Stimulated activated CD4-positive, alpha-beta T cell treated with anti-CD3 and anti-CD28 coated beads, Interleukin-15, amount 100 ng/mL, for 1 hour (primary cell): ENCODE measurements around the gene KLHDC3.

ENCODE experiments used
- DNase-seq, 2 donors: peaks; one replicate each; pipeline ENCODE4 v3.0.0-alpha.2; 2020; ENCODE audit warnings: low read depth in 1 of 2, low spot score in 1 of 2

KLHDC3 gene

DNA sequence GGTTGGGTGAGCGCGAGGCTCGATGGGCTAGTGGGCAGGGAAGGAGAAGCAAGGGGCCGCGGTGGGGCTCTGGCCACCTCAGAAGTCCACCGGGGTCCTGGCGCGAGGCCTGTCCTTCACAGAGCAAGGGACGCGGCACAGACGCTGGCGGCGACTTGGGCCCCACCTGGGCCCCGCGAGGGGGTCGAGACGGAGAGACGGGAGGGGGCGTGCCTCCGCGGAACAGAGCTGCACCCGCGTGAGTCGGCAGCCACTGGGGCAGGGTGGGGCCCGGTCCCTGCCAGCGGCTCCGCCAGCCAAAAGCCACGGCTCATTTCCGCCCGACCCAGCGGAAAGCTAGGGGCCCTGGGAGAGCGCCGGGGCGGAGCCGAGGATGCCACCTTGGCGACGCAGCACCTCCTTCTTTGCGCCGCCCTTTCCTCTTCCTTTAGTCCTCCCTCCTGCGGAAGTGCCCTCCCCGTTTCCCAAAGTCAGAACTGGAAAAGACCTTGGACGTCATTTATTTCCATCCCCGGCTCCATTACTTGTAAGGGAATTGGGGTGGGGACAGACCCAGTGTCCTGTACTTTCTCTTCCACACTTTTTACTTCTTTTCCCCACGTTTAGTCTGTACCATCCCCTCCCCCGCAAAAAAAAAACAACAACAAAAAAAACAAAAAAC is 39.6 kb downstream of the KLHDC3 start, which contains the start of gene CUL7:
CUL7 (minus strand) TSS at position 307 of the 661 bp plus-strand sequence. CDS start 1,063 bp downstream, outside the sequence.
- DNase-seq = peak; percentile 78 to 85

DNA sequence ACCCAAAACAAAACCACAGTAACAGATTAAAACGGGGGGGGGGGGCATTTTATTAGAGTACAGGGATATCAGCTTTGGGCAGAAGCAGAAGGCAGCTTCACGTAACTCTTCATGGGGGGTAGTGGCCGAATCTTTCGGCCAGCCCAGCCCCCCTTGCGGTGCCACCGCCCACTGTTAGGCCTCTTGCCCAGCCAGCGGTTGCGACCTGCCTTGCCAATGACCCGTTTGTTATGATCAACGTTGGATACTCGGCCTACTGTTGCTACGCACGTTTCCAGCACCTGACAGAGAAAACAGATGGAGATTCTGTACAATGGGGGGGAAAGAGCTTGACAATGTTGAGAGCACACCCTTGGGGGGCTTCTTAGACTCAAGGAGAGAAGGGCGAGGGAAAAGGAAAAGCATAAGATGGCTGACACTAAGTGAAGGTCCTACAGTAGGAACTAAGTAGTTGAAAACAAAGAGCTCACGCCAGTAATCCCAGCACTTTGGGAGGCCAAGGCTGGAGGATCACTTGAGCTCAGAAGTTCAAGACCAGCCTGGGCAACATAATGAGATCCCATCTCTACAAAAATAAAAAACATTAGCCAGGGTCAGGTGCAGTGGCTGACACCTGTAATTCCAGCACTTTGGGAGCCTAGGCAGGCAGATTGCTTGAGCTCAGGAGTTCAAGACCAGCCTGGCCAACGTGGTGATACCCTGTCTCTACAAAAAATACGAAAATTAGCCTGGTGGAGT is 40.3 kb downstream of the KLHDC3 start:
- no peak for DNase-seq

DNA sequence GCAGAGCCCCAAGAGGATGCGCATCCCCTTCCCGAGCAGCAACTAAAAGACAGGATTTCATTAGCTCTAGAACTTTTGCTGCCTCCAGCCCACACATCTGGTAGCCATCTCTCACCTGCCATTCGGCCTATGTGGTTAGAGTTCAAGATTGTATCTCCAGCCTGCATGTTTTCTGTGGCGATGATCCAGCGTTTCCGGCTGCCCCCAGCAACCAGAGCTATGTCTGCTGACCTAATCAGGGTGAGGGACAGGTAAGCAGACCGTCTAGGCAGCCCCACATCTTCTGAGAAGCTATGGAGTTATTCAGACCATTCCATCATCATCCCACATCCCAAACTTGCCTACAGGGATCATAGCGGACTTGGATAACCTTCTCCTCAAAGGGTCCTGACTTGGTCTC is 41.9 kb downstream of the KLHDC3 start:
- DNase-seq = no peak

DNA sequence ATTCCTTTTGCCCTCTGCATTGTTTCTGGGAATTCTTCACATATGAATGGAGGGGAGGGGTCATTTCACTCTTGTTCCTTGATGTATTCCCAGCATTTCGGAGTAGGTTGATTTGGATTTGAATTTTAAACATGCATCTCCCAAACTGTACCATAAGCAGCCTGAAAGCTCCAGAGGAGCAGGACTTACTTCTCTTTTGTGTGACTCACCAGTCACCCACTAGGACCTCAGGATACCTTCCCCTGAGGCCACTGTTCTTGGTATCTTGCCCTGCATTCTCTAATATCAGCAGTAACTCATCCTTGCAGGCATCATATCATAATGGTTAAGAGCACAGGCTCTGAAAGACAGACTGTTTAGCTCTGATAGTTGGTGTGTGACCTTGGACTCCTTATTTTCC is 44.5 kb downstream of the KLHDC3 start:
- DNase-seq = no peak

DNA sequence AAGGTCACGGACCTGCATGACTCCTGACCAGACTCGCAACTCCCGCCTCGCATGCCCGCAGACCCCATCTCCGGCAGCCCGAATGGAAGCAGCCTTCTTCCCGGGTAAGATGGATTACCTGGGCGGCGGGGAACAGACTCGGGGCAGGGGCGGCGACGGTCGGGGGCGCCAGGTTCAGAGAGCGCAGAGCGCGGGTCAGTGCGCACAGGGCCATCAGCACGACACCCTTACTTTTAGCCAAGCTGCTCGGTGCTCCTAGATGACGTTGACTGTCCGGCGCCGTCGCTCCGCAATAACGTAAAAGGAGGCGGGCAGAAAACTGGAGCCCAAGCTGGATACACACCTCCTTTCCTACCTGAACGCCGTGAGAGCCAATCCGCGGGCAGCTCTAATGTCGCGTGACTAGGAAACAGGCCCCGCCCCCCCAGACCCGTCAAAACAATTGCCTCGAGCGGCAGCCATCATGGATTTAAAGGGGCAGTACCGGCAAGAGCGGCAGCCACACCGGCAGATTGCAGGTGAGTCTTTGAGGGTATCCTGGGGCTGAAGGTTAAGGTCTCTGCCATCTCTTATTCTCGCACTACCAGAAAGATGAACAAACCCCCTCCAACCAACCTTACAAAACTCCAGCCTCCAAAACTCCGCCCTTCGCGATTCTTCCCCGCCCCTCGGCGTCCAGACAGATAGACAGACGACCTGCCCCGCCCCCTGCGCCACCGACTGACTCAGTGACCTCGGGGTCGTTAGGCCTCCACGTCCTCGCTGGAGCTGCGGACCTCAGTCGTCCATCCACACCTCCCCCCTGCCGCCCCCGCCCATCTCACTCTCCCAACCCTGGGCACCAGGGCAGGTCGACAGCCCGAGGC is 45.4 kb downstream of the KLHDC3 start, which contains the start of the genes KLC4 and MRPL2:
KLC4 (plus strand) TSS at position 464 of the 866 bp plus-strand sequence. CDS start 1,705 bp downstream, outside the sequence.
MRPL2 (minus strand) TSS at position 267 of the 866 bp plus-strand sequence; CDS start at position 214, 53 bp downstream.
- DNase-seq = peak; percentile 90 to 93

DNA sequence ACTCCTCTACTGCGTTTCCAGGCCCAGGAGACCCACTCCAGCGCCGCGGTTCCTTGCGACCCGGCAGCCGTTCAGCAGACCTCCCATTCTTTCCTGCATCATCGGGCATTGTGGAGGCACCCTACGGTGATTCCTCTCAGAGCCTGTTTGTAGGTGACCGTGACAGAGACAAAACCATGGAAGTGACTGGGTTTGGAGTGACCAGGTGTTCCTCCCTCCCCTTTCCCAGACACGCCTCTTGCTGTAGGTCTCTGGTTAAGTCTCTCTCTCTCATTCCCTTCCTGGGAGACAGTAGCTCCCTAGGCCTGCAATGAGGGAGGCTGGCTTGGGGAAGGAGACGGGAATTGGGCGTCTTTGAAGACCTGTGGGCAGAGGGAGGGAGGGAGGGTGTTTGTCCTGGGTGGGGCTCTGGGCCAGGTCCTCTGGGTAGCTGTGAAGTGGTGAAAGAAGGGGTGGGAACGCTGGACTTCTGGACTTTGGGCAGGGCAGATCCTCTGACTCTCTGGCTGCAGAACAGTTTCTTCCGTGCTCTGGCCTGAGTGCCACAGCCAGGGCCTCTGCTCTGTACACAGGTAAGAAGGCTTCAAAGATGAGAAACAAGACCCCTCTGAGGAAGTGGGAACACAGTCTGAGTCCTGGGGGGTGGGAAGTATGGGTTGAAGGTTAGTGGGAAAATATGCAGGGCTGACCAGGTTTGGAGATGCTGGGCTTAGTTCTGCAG is 46.1 kb downstream of the KLHDC3 start:
- DNase-seq = no peak

DNA sequence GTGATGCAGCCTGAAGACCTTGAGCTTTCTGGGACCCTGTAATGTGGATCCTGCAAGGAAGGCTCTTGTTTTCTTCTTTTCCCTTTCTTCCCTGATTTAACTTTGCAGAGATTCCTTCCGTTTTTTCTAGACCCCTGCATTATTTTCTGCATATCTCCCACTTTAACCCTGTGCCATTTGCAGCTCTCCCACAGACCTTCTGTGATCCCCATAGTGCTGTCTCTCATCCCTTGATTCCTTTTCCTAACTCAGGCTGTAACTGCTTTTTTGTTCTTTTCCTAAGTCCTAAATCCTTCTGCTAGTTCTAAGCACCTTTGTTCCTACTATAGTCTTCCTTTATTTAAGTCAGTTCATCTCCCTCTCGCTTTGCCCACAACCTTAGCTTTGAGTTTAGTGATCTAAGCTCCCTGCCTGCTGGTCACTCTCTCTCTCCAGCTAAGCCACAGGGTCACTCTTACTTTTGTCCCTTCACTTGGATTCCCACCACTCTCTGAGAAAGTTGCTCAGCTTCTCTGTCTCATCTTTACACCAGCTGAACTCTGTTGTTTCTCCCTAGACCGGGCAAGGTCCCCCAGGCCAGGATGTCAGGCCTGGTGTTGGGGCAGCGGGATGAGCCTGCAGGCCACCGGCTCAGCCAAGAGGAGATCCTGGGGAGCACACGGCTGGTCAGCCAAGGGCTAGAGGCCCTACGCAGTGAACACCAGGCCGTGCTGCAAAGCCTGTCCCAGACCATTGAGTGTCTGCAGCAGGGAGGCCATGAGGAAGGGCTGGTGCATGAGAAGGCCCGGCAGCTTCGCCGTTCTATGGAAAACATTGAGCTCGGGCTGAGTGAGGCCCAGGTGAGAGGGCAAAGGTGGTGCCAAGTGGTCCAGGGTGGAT is 46.9 kb downstream of the KLHDC3 start:
- DNase-seq = no peak

DNA sequence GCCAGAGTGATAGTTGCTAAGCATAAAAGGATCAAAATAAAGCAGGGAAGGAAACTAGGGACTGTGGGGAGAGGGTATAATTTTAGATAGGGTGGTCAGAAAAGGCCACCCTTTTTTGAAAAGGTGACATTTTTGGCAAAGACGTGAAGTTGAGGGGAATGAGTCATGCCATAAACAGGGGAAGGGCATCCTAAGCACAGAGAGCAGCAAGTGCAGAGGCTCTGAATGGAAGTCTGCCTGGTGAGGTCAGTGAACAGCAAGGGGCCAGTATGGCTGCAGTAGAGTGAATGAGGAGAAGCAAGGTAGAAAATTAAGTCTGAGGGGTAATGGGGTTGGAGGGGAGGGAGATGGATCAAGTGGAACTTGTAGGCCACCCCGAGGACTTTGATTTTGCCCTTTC is 47.8 kb downstream of the KLHDC3 start:
- no peak for DNase-seq

DNA sequence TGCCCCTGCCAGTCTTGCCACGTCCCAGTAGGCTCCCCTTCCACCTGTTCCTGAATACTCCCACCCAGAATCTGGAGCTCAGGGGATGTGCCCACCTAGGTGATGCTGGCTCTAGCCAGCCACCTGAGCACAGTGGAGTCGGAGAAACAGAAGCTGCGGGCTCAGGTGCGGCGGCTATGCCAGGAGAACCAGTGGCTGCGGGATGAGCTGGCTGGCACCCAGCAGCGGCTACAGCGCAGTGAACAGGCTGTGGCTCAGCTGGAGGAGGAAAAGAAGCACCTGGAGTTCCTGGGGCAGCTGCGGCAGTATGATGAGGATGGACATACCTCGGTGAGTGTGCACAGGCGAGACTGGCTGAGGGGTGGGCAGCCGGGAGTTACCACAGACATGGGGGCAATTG is 48.8 kb downstream of the KLHDC3 start:
- DNase-seq = no peak

DNA sequence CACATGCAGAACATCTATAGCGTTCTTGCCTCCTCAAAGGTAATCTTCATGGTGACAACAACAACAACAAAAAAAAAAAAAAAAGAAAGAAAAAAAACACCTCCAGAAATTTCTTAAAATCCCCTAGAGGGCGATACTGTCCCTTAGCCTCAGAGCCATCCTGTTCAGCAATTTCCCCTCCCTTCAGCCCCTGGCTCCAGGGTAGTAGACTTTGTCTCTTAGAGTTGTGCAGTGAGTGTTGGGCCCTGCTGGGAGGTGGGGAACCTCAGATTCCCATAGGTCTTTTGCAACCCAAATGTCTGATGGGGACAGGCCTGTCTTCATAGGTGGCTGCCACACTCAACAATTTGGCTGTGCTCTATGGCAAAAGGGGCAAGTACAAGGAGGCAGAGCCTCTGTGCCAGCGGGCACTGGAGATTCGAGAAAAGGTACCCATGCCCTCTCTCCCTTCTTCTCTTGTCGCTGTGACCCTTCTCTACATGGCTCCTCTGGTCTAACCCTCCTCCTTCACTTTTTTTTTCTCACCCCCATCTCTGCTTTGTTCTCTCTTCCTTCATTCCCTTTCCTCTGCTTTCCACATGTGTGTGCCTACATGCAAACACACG is 56.1 kb downstream of the KLHDC3 start:
- no peak for DNase-seq
